Stimulated activated CD4-positive, alpha-beta T cell treated with anti-CD3 and anti-CD28 coated beads, Interleukin-12 subunit alpha, Interleukin-12 subunit beta, amount 100 ng/mL, for 48 hours (primary cell): Measurements from ENCODE around the gene INTS7.

Experiments used
- DNase-seq, 3 donors: peaks; one replicate each; pipeline ENCODE4 v3.0.0-alpha.2; 2020; ENCODE audit warnings: low read depth in 2 of 3, low spot score in 1 of 3

INTS7 gene

GRCh38 chr1:211910913-211911485 lies 124.4 kb downstream of the INTS7 start:
- DNase-seq, result no peak

DNA sequence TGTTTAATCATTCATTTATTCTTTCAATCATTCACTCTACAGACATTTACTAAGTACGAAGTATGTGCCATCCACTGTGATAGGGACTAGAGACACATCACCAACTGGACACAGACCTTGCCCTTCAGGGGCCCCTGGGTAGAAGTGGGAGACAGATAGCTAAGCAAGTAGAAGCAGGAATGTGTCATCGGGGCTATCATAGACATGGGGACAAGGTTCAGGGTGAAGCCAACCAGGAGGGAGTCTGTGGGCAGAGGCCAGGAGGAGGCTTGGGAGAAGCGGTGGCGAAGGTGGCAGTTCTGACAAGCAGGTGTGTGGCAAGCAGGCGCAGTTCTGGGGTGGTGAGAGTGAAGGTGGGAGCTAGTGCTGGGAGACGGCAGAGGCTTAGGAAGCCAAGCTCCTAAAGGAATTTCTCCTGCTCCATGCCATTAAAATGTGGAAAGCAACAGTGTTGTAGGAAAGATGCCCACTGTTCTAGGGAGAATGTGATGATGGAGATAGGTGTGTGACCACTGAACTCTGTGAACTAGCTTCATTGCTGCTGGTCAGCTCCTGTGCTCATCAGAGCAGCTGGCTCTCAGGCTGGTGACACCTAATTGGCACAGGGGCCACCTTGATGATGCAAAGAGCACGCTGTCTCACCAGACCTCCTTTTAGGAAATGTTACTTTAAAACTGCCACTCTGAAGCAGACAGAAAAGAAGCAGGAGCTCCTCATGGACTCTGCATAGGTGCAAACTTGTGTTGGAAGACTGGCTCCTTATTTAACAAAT lies 125.1 kb downstream of the INTS7 start:
- DNase-seq, result no peak

- no peak for DNase-seq
These were observed 126.0 kb downstream of the INTS7 start for GRCh38 chr1:211909395-211909794.

- no peak for DNase-seq
These were observed 126.4 kb downstream of the INTS7 start for GRCh38 chr1:211908951-211909350.

- DNase-seq, result no peak
These were observed 126.9 kb downstream of the INTS7 start for GRCh38 chr1:211908453-211908852.

GRCh38 chr1:211903490-211904245 lies 131.7 kb downstream of the INTS7 start:
- DNase-seq, result no peak

DNA sequence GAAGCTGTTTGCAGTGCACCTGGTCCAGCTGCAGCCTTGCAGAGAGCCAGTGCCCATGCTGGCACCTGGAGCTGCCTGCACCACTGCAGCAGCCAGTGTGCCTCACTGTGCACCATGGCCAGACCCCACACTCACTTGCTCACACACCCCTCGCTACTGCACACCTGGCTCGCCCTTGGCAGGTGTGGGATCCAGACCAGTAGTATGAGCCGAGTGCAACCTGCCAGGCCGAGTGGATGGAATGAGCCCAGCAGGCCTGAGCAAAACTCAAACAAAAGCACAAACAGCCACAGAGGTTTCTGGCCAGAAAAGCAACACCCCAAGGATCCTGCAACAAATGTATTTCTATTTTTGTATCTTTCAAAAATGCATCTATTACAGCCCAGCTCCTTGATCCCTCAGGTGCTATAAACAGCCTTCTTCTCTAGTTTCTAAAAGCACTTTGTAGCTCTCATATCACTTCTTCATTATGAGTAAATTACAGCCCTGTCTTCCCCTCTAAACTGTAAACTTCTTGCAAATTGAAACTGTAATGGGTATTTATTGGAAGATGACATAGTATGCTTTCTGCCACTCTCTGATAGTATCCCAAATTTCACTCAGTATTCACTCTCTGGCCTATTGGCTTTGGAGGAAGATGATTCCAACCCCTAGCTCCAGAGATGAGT lies 132.6 kb downstream of the INTS7 start:
- no peak for DNase-seq

- no peak for DNase-seq
These were observed 133.4 kb downstream of the INTS7 start for GRCh38 chr1:211901945-211902344.

- no peak for DNase-seq
These were observed 134.9 kb downstream of the INTS7 start for GRCh38 chr1:211900441-211900840.

DNA sequence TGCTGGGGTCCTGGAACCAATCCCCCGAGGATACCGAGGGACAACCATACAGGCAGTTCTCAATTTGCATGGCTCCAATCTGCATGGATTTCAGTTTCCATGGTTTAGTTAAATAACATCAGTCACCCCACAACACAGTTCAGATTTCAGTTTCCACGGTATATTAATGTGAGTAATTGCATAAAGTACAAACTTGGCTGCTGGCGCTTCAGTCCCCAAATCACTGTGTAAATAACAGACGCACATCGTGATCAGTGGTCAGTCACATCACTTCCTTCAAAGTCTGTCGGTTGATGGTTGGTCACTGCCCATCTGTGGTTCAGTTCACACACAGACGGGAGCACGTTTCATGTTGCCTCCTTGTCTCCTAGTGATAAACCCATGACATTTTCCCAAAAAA lies 138.4 kb downstream of the INTS7 start:
- no peak for DNase-seq

- no peak for DNase-seq
These were observed 140.1 kb downstream of the INTS7 start for GRCh38 chr1:211895126-211895759.

- no peak for DNase-seq
These were observed 141.0 kb downstream of the INTS7 start for GRCh38 chr1:211894312-211894711.

- no peak for DNase-seq
These were observed 142.1 kb downstream of the INTS7 start for GRCh38 chr1:211893260-211893659.

DNA sequence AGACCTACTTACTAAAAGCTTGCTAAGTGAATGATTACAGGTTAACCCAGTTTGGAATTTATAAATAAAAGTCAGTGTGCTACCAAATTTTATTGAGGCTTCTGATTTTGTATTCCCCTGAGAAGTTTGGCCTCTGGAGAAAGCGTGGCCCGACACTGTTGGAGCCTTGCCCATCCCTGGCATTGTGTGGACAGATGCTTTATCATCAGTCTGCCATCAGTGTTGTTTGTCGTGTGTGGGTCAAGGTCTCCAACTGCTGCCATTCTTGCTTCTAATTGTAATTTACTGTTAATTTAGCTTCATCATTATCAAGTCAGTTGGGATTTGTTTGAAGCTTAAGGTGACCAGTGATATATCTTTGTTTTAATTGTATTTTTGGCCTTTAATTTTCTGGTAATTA lies 142.8 kb downstream of the INTS7 start:
- DNase-seq, result no peak

- DNase-seq, result no peak
These were observed 143.6 kb downstream of the INTS7 start for GRCh38 chr1:211891708-211892107.
